Measurements from ENCODE around the gene ATG13. TPM values are rescaled to one million over a fixed set of nuclear protein-coding genes. Genes with fewer than 3 reads are reported as not detected.

The ATG13 gene
- total RNA-seq, 4 donors from 2014 or later: 40.9 to 79.4 (median 66.4) TPM

DNA sequence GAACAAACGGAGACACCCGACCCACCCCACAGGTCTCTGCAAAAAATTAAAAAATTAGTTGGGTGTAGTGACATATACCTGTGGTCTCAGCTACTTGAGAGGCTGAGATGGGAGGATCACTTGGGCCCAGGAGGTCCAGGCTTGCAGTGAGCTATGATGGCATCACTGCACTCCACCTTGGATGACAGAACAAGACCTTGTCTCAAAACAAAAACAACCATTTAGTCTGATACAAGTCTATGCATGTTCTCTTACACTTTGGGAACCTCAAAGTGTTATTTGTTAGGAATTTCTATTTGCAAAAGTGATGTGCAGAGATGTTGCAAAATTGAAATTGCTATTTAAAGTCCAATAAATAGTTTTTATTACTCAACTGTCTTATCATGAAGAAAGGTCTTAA, 14.3 kb downstream of the ATG13 start:
- TF ChIP-seq, protein P1, sequence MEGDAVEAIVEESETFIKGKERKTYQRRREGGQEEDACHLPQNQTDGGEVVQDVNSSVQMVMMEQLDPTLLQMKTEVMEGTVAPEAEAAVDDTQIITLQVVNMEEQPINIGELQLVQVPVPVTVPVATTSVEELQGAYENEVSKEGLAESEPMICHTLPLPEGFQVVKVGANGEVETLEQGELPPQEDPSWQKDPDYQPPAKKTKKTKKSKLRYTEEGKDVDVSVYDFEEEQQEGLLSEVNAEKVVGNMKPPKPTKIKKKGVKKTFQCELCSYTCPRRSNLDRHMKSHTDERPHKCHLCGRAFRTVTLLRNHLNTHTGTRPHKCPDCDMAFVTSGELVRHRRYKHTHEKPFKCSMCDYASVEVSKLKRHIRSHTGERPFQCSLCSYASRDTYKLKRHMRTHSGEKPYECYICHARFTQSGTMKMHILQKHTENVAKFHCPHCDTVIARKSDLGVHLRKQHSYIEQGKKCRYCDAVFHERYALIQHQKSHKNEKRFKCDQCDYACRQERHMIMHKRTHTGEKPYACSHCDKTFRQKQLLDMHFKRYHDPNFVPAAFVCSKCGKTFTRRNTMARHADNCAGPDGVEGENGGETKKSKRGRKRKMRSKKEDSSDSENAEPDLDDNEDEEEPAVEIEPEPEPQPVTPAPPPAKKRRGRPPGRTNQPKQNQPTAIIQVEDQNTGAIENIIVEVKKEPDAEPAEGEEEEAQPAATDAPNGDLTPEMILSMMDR (IDR thresholded peaks at IDR 0.05): no peak
- no peak for TF ChIP-seq POLR2A (IDR thresholded peaks at IDR 0.05)
- Histone ChIP-seq H3K27ac (no peak overlapping the region), H3K4me3 (no peak overlapping the region), H3K36me3 (peaks cover 0 to 82% (median 7%) of the 10 kb centered on the region in 3 donors), H3K27me3 (no peaks in the 10 kb centered on the region), H3K9me3 (no peaks in the 10 kb centered on the region), H3K4me1 (no peaks in the 10 kb centered on the region)
- intact Hi-C loops (cut with DNase I): no loop called here
- no peak for DNase-seq
- 85% methylated on average over 2 of the region's 2 CpGs; no CpG with 5 or more reads in 1 of the 2 donors for WGBS, 2 donors

DNA sequence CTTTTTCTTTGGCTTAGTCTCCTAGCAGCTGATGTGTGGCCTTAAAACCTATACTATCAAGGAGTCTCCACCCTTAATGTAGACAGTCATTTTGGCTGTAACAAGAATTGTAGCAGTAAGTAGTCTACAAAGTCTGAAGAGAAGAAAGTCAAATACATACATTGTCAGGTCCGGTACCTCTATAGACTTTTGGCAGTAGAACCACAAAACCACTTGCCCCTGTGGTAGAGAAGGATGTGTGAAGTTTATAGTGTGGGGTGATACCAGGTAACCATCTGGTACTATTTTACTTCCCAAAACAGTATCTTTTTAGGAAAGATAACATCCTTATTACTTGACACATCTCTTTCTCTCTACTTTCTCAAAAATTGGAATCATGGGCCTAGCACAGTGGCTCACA, 15.1 kb downstream of the ATG13 start:
- no peak for DNase-seq
- no peaks in the 10 kb centered on the region for H3K4me1 ChIP-seq
- TF ChIP-seq, protein P1 (IDR thresholded peaks at IDR 0.05): no peak
- TF ChIP-seq POLR2A (IDR thresholded peaks at IDR 0.05): no peak
- no peak overlapping the region for H3K4me3 ChIP-seq
- H3K27me3 ChIP-seq: no peaks in the 10 kb centered on the region
- no peak overlapping the region for H3K27ac ChIP-seq
- H3K9me3 ChIP-seq: no peaks in the 10 kb centered on the region
- H3K36me3 ChIP-seq: peaks cover 0 to 82% (median 7%) of the 10 kb centered on the region in 3 donors
- WGBS, 2 donors: 78 to 92% methylated on average over 1 of the region's 1 CpG
- intact Hi-C loops (cut with DNase I): no loop called here

DNA sequence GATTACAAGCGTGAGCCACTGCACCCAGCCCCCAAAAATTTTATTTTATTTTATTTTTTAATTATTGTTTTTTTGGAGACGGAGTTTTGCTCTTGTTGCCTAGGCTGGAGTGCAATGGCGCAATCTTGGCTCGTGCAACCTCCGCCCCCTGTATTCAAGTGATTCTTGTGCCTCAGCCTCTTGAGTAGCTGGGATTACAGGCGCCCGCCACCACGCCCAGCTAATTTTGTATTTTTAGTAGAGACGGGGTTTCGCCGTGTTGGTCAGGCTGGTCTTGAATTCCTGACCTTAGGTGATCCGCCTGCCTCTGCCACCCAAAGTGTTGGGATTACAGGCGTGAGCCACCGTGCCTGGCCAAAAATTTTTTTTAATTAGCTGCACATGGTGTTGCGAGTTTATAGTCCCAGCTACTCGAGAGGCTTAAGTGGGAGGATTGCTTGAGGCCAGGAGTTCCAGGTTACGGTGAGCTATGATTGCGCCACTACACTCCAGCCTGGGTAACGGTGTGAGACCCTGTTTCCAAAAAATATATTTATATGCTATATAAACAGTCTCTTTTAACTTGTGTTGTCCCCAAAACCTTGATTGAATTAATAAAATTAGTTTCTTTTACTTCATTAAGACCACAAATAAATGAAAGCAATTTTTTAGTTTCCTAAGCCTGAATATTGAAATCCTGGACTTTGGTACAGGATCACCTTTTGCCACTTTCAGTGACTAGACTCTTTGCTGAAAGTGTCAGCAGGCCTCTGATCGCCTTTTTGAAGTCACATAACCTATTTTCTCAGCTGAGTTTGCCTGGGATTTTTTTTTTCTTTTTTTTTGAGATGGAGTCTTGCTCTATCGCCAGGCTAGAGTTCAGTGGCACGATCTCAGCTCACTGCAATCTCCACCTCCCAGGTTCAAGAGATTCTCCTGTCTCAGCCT, 16.2 kb downstream of the ATG13 start:
- 92 to 93% methylated on average over 19 to 22 of the region's 22 CpGs for WGBS, 2 donors
- intact Hi-C loops (cut with DNase I): no loop called here
- DNase-seq: no peak
- no peaks in the 10 kb centered on the region for H3K27me3 ChIP-seq
- no peak overlapping the region for H3K27ac ChIP-seq
- peaks cover 0 to 83% (median 7%) of the 10 kb centered on the region in 3 donors for H3K36me3 ChIP-seq
- no peaks in the 10 kb centered on the region for H3K4me1 ChIP-seq
- TF ChIP-seq, protein P1 (IDR thresholded peaks at IDR 0.05): no peak
- TF ChIP-seq POLR2A (IDR thresholded peaks at IDR 0.05): no peak
- H3K4me3 ChIP-seq: no peak overlapping the region
- H3K9me3 ChIP-seq: no peaks in the 10 kb centered on the region

DNA sequence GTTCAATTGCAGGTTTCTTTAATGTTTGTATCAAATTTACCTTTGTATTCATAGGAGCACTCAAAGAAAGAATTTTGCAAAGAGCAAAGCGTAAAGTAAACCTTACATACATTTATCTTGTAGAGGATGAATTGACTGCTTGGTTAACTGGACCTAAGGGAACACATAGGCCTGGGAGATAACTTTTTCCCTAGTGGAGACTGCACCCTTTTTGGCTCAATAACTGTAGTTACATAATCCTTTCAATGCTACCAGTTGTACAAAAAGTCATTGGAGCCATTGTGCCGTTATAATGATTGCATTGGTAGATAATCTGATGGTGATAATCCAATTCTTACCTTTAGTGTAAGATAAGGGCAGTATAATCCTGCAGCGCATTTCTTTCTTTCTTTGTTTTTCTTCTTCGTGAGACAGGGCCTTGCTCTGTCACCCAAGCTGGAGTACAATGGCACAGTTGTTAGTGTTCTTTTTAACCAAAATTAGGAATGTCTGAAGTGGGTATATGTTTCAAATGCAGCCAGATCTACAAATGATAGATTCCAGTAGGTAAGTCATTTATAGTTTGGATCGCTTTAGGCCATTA, 18.3 kb downstream of the ATG13 start:
- DNase-seq: no peak
- no peaks in the 10 kb centered on the region for H3K27me3 ChIP-seq
- TF ChIP-seq POLR2A (IDR thresholded peaks at IDR 0.05): no peak
- TF ChIP-seq, protein P1 (IDR thresholded peaks at IDR 0.05): no peak
- intact Hi-C loops (cut with DNase I): no loop called here
- peaks cover 0 to 84% (median 4%) of the 10 kb centered on the region in 3 donors for H3K36me3 ChIP-seq
- 87 to 89% methylated on average over 5 of the region's 5 CpGs for WGBS, 2 donors
- H3K9me3 ChIP-seq: no peaks in the 10 kb centered on the region
- no peaks in the 10 kb centered on the region for H3K4me1 ChIP-seq
- no peak overlapping the region for H3K27ac ChIP-seq
- no peak overlapping the region for H3K4me3 ChIP-seq

DNA sequence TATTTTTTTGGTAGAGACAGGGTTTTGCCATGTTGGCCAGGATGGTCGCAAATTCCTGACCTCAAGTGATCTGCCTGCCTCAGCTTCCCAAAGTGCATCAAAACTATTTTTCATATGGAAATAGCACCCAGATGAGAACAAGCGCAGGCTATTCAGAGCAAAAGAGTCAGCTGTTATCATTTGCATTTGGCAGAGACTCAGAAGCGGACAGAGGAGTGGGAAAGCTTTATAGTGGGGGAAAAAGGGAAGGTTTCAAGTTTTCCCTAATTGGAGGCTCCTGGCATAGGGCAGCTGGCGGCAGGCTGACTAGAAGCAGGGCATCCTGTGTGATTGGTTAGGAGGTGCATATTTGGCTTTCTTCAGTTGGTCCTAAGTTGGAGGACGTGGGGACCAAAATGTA, 20.2 kb downstream of the ATG13 start:
- intact Hi-C loops (cut with DNase I): no loop called here
- DNase-seq: no peak
- WGBS, 2 donors: 95 to 98% methylated on average over 5 of the region's 5 CpGs

More for the DNA sequence above, 20.2 kb downstream of the ATG13 start:
- Histone ChIP-seq H3K9me3 (no peaks in the 10 kb centered on the region), H3K4me1 (no peaks in the 10 kb centered on the region), H3K36me3 (peaks cover 0 to 79% (median 3%) of the 10 kb centered on the region in 3 donors), H3K27ac (no peak overlapping the region), H3K4me3 (no peak overlapping the region), H3K27me3 (no peaks in the 10 kb centered on the region)
- TF ChIP-seq, protein P1 (IDR thresholded peaks at IDR 0.05): no peak
- TF ChIP-seq POLR2A (IDR thresholded peaks at IDR 0.05): no peak
